A549 (cell line): Measurements from ENCODE around the gene TRAK2.

Experiments
- BHLHE40 ChIP-seq: IDR thresholded peaks from 2 replicates; pipeline ENCODE4 v1.6.1; 2012; ENCODE audit warnings: low read depth, low read length, inconsistent platforms
- CTCF ChIP-seq: fragments of >200 bp; sonication (Bioruptor Twin); formaldehyde crosslinking; IDR thresholded peaks from 3 replicates; pipeline ENCODE4 v1.5.1; 2016
- EP300 ChIP-seq, 2 experiments: fragments of >200 bp; sonication (Bioruptor Twin); formaldehyde crosslinking; IDR thresholded peaks; 2 replicates in 1 of 2; 3 replicates in 1 of 2; pipeline ENCODE4 v1.6.1; 2016 to 2017
- MAX ChIP-seq: IDR thresholded peaks from 2 replicates; pipeline ENCODE4 v1.6.1; 2012
- MAZ ChIP-seq: fragments of 150-350 bp; IDR thresholded peaks from 2 replicates; pipeline ENCODE4 v1.6.1; 2014; ENCODE audit warnings: antibody characterized with exemption, low read depth, low read length, borderline replicate concordance
- POLR2A ChIP-seq: IDR thresholded peaks from 2 replicates; pipeline ENCODE4 v1.6.1; 2012; ENCODE audit warnings: mild to moderate bottlenecking, low read length
- REST ChIP-seq: fragments of 200-600 bp; sonication (generic); IDR thresholded peaks from 2 replicates; pipeline ENCODE4 v1.6.1; 2016; ENCODE audit warnings: antibody characterized with exemption, mild to moderate bottlenecking, moderate library complexity
- SREBF2 ChIP-seq: fragments of 450-650 bp; IDR thresholded peaks from 2 replicates; pipeline ENCODE4 v1.6.1; 2014; ENCODE audit warnings: mild to moderate bottlenecking, moderate library complexity
- TP53 ChIP-seq: fragments of 250-450 bp; sonication (Bioruptor Pico); IDR thresholded peaks from 2 replicates; pipeline ENCODE4 v1.5.0; 2021; ENCODE audit warnings: mild to moderate bottlenecking, moderate library complexity
- ZC3H11A ChIP-seq: fragments of 450-650 bp; IDR thresholded peaks from 2 replicates; pipeline ENCODE4 v1.6.1; 2014; ENCODE audit warnings: antibody characterized with exemption, mild to moderate bottlenecking

GRCh38 chr2:201415149-201415548, 36.1 kb downstream of the TRAK2 start:
- TF ChIP-seq CTCF (no peak), EP300 (IDR thresholded peaks at IDR 0.05) (no peak), BHLHE40 (no peak), TP53 (CRISPR knock-in tag) (no peak), REST (no peak), ZC3H11A (no peak), POLR2A (no peak), MAX (no peak), SREBF2 (no peak), MAZ (no peak)
